HG02798 (cell line): Measurements from ENCODE around the gene WNT4.

Experiments used
- ATAC-seq: cut with Tn5 transposase; IDR thresholded peaks from one replicate; pipeline ENCODE4 v1.9.1; 2021; ENCODE audit warnings: mild to moderate bottlenecking; ENCODE audit not compliant: unreplicated experiment, poor library complexity

WNT4 gene

GRCh38 chr1:22089787-22090186 lies 53.1 kb downstream of the WNT4 start:
- ATAC-seq = no peak

- ATAC-seq = no peak
These were observed 53.7 kb downstream of the WNT4 start for GRCh38 chr1:22089134-22089571.

GRCh38 chr1:22088331-22088730 lies 54.6 kb downstream of the WNT4 start:
- ATAC-seq = no peak

- no peak for ATAC-seq
These were observed 62.7 kb downstream of the WNT4 start for GRCh38 chr1:22080191-22080590.

DNA sequence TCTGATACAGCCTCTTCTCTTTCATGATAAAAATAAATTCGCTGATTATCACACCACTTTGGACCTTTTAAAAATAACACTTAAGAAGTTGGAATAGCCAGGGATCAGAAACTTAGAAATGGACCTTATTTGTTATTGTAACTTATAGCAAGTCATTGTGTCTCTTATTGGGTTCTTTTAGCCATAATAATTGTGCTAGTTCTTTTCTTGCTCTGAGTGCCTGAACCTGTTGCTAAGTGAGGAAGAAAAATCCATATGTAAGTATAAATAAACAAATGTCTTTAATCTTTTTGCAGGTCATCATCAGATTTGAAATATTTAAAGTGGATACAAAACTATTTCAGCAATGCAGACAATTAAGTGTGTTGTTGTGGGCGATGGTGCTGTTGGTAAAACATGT lies 64.8 kb downstream of the WNT4 start:
- no peak for ATAC-seq

DNA sequence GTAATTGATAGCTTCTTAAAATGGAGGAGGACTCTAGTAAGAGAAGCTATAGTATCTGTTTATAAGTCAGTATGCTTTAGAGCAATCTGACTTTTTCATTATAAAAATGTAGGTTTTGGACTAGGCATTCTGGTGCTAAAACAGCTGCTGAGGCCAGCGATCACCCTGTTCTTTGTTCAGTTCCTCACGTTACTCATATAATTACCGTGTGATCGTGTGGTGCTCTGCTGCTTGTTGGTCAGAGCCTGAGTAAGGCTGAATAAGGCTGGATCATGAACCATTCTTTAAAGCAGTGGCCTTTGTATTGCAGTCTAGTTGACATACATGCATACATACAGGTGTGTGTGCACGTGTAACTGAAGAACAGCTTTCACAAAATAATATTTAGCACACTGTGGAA lies 65.2 kb downstream of the WNT4 start:
- no peak for ATAC-seq

GRCh38 chr1:22076346-22076745 lies 66.6 kb downstream of the WNT4 start:
- ATAC-seq = no peak

DNA sequence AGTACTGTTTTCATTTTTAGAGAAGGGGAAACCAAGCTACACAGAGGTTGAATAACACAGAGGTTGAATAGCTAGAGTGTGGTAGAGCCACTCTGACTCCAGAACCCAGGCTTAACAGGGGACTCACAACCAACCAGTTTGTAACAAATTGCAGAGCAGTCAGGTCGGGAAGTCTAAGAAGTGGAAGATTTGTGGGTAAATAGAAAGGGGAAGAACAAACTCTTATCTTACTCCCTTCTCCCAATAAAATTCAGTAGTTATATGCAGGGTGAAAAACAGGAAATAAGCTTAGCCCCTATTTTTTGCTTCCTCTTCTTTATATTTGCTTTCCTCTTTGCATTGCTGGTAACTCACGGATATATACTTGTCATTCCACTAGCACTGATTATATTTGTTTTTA lies 67.2 kb downstream of the WNT4 start:
- no peak for ATAC-seq

- no peak for ATAC-seq
These were observed 68.1 kb downstream of the WNT4 start for GRCh38 chr1:22074803-22075202.

DNA sequence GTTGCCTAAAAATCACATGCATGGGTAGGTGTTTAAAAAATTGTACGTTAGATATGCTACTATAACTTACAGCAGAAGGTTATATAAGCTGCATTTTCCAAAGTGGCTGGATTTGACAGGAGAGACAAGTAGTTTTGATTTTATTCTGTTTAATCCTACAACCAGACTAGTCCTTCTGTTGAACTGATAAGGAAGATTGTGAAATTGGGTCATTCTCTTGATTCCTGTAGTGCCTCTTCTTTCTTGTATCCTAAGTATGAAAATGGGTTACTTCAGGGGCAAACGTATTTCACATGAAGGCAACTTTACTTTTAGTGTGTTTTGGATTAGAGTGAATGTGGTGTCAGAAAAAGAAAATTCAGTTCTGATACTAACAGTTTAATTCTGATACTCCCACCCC lies 71.4 kb downstream of the WNT4 start:
- ATAC-seq = no peak
